ENCODE measurements around the gene IFIT1.
"Not testable (repeated sequence)": the region's sequence is repeated elsewhere in the genome, so short reads cannot be mapped to it uniquely, and the experiment has no call there.

IFIT1 gene

DNA sequence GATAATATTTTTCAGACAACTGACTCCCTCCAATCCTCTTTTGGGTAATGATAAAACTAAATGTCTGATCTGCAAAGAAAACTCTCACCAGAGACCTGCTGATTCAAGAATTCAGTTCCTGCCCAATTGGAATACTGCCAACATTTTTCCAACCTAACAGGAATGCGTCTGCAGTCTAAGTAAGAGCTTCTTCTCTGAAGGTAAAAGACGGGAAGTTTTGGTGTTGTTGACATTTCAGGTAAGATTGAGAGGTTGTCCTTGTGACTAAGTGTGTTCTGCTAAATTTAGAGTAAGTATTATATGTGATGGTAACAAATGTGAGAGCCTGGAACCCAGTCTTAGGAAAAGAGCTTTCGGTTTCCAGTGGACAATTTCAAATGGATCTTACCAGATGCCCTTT is 39.6 kb downstream of the IFIT1 start:
- peak; percentile 32 to 42 for DNase-seq (ENCODE audit: low read depth in 2 of 2)

DNA sequence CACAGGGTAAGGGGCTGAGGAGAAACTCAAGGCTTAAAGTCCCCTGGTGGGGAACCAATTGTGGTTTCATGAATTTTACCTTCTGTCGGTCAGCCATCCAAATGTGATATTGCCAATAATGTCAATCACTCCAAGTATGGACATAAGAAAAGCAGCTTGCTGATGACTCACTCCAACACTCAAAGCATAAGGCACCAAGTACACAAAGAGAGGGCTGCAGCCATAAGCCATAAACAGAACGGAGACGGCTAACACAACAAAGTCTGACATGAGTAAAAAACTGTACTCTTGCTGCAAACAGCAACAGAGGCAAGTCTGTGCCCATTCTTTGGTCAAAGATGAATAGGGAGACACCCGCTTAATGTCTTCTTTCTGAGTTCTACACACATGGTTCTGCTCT is 46.1 kb downstream of the IFIT1 start:
- no peak for DNase-seq (ENCODE audit: low read depth in 2 of 2)

DNA sequence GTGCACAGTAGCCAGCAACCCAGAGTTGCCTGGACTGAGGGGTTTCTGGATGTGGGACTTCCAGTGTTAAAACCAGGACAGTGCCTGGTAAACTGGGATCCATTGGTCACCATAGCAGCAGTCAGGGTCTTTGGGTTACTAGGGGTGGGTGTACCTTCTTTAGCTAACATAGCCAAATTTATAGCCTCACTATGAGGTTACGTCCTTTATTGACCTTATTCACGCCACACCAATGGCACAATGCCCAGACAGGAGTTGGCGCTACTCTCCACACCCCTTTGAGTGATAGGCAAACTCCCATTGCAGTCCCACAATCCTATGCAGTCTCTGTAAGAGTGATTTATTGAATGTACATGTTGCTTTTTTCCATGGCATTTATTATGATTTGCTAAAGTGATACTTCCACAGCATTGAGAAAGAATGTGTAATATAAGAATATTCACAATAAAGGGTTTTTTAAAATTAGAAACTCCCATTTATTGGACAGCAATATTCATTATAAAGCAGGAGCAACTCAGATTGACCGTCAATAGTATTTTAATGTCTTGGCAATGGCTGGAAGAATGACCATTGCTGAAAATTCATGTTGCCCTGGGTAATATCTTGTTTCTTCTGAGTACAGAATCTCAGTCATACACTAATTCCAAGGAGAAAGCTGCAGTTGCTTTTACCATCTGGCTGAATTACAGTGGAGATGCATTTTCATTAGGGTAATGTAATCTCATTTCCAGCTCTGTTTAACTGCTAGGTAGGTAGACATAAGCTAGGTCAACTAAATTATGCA is 48.0 kb downstream of the IFIT1 start:
- DNase-seq (ENCODE audit: low read depth in 2 of 2), result no peak

DNA sequence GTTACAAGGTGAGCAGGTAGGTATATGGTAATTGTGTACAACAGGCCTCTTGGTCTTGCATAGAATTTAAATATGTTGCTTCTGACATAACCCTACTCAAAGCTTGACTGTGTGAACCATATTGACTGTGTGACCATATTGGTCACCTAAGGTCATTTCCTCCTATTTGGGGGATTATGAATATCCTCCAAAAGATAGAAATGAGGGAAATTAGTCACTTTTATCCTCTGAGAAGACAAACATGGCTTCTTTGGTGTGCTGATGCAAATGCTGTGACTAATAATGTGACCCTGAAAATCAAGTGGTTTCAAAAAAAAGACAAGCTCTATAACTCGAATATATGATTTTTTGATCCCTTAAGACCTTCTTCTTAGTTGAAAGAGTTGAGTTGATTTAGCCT is 49.9 kb downstream of the IFIT1 start:
- no peak for DNase-seq (ENCODE audit: low read depth in 2 of 2)

DNA sequence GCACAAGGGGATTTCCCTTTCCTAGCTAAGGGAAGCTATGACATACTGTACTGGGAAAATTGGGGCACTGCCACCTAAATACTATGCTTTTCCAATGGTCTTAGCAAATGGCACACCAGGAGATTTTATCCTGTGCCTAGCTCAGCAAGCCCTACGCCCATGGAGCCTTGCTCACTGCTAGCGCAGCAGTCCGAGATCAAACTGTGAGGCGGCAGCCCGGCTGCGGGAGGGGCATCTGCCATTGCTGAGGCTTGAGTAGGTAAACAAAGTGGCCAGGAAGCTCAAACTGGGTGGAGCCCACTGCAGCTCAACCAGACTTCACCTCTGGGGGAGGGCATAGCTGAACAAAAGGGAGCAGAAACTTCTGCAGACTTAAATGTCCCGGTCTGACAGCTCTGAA is 52.4 kb downstream of the IFIT1 start:
- not testable (repeated sequence) for DNase-seq (ENCODE audit: low read depth in 2 of 2)

DNA sequence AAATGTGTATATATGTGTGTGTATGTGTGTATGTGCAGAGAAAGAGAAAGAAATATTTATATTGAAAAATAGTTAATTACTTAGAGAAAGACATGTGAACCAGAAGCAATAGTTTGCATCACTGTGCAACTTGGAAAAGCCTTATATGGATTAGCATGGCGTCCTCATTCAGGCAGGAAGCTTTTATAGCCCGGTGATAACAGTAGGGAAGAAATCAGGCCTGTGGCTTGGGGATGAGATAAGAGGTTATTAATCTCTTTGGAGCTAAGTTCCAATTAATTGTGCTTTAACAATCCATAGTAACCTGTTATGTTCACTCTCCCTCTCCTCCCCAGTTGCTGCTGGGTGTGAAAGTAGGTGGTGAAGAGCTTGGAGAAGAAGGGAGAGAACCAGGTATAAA is 58.5 kb downstream of the IFIT1 start:
- DNase-seq (ENCODE audit: low read depth in 2 of 2), result no peak

DNA sequence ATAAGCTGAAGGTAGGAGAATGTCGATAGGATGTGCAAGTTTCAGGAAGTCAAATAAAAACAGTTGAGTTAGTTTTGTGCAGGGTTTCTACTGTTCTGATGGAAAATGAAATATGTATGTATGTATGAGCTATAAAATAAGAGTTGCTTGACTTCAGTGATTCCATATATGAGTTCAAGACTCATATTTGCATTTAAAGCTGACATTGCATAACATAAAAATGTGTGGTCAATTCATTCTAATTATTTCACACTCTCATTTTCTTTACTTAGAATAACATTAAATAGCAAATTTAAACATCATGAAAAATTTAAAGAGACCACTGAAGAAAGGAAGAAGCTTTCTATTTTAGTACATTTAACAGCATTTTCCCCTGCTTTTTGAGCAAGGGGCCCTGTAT is 59.8 kb downstream of the IFIT1 start:
- DNase-seq (ENCODE audit: low read depth in 2 of 2), result no peak

DNA sequence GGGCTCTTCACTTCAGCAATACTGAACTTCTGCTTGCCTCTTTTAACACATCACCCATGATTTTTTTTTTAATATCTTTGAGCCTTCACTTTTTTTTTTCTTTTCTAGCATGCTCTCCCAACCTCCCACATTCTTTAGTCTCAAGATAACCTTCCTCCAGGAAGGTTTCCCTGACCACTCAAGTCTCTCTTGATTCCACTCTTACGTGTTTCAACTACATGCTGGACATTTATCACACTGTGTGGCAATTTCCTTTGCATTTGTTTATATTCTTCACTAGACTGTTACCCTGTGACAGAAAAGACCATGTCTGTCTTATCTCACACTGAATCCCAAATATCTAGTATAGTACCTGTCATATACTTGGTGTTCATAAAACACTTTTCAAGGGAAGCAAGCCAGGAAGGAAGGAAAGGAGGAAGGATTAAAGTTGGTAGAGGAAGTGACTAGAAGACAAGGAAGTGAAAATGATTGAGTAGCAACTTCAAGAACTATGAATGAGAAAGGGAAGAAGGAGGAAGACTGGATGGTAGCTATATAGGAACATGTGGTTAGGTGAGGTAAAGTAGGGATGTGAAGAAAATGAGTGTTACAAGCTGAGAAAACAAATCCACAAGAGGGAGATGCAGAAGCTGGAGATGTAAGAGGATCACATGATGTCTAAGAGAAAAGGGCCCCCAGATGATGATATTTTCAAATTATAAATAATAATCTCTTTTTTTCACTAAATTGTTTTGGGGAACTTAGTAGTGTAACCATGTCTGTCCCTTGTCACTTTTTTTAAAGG is 62.3 kb downstream of the IFIT1 start:
- no peak for DNase-seq (ENCODE audit: low read depth in 2 of 2)

All from fibroblast of skin of left biceps (primary cell).